GM10266 (cell line): ENCODE measurements around the gene CLDN2.

Experiments used
- DNase-seq: peaks from one replicate; pipeline ENCODE4 v3.0.0; 2012; ENCODE audit errors: extremely low spot score
- CTCF ChIP-seq: IDR thresholded peaks from 2 replicates; pipeline ENCODE4 v1.5.1; 2012; ENCODE audit warnings: mild to moderate bottlenecking, low read depth; ENCODE audit not compliant: control insufficient read depth, insufficient read depth; ENCODE audit errors: missing control alignments

The CLDN2 gene

GRCh38 chrX:106932492-106932923 lies 12.3 kb downstream of the CLDN2 start:
- DNase-seq: no peak
- no peak for TF ChIP-seq CTCF

GRCh38 chrX:106932960-106933537 lies 12.8 kb downstream of the CLDN2 start:
- no peak for TF ChIP-seq CTCF
- DNase-seq: no peak

- DNase-seq: no peak
These were observed 13.3 kb downstream of the CLDN2 start for GRCh38 chrX:106933538-106933961.

GRCh38 chrX:106935175-106935574 lies 15.0 kb downstream of the CLDN2 start:
- DNase-seq: no peak
- TF ChIP-seq CTCF: no peak

More at GRCh38 chrX:106933538-106933961, 13.3 kb downstream of the CLDN2 start:
- no peak for TF ChIP-seq CTCF

- no peak for TF ChIP-seq CTCF
These were observed 16.0 kb downstream of the CLDN2 start for GRCh38 chrX:106936246-106936645.

GRCh38 chrX:106939566-106939965 lies 19.4 kb downstream of the CLDN2 start:
- no peak for DNase-seq

More at GRCh38 chrX:106936246-106936645, 16.0 kb downstream of the CLDN2 start:
- no peak for DNase-seq

GRCh38 chrX:106940068-106940467 lies 19.9 kb downstream of the CLDN2 start:
- no peak for DNase-seq

More at GRCh38 chrX:106939566-106939965, 19.4 kb downstream of the CLDN2 start:
- no peak for TF ChIP-seq CTCF

More at GRCh38 chrX:106940068-106940467, 19.9 kb downstream of the CLDN2 start:
- no peak for TF ChIP-seq CTCF
